NCI-H82 treated with DMSO at 0.1 percent for 48 hours (cell line): Measurements from ENCODE around the gene ZBTB33.

Experiments
- DNase-seq: peaks from one replicate; lab custom pipeline; 2025; ENCODE audit not compliant: unreplicated experiment; lab: John Stamatoyannopoulos, UW

ZBTB33 gene

GRCh38 chrX:120250522-120251271 is at the start of gene ZBTB33:
TSS of gene ZBTB33 (plus strand) at chrX:120250812. CDS start at chrX:120253416, 2,604 bp downstream.
- peak; percentile 92 for DNase-seq

GRCh38 chrX:120200851-120201250 is 49.8 kb upstream of the ZBTB33 start:
- DNase-seq = no peak

GRCh38 chrX:120205816-120206753 is 44.5 kb upstream of the ZBTB33 start:
- DNase-seq = no peak

- no peak for DNase-seq
These were observed 43.5 kb upstream of the ZBTB33 start for GRCh38 chrX:120207009-120207605.

GRCh38 chrX:120213438-120214265 is 37.0 kb upstream of the ZBTB33 start:
- peak; percentile 39 for DNase-seq

- DNase-seq = no peak
These were observed 27.2 kb upstream of the ZBTB33 start for GRCh38 chrX:120223374-120223773.

GRCh38 chrX:120224388-120224787 is 26.2 kb upstream of the ZBTB33 start:
- DNase-seq = no peak

- DNase-seq = no peak
These were observed 22.3 kb upstream of the ZBTB33 start for GRCh38 chrX:120228187-120228908.

GRCh38 chrX:120235284-120235683 is 15.3 kb upstream of the ZBTB33 start:
- DNase-seq = no peak

- no peak for DNase-seq
These were observed 13.7 kb upstream of the ZBTB33 start for GRCh38 chrX:120236687-120237479.

- DNase-seq = no peak
These were observed 11.7 kb upstream of the ZBTB33 start for GRCh38 chrX:120238933-120239332.

GRCh38 chrX:120242813-120243212 is 7.8 kb upstream of the ZBTB33 start:
- DNase-seq = no peak

- no peak for DNase-seq
These were observed 6.2 kb upstream of the ZBTB33 start for GRCh38 chrX:120244395-120244734.

GRCh38 chrX:120244735-120245498 is 5.7 kb upstream of the ZBTB33 start:
- peak; percentile 76 for DNase-seq

- no peak for DNase-seq
These were observed 929 bp downstream of the ZBTB33 start for GRCh38 chrX:120251471-120252011.

- no peak for DNase-seq
These were observed 3.2 kb downstream of the ZBTB33 start for GRCh38 chrX:120253784-120254183.

GRCh38 chrX:120260369-120260768 is 9.8 kb downstream of the ZBTB33 start:
- no peak for DNase-seq
